ENCODE results near the gene NUBP1. TPM values are rescaled to one million over a fixed set of nuclear protein-coding genes. Genes with fewer than 3 reads are reported as not detected.

The NUBP1 gene
- total RNA-seq, 1 donor from 2014 or later: 14.8 TPM

DNA sequence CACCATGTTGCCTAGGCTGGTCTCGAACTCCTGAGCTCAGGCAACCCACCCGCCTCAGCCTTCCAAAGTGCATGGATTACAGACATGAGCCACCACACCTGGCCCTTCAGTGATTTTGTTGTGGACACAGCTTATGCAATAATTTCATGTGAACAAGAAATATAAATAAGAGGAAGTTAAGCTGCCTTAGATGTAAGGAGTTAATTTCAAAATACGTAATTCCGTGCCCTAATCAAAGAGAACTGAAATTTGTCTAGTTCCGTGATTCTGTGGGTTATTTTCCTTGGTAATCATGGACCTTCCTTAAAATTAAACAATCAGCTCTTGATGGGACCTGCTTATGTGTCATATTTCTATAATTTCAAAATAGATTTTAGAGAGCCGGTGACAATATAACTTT lies 63.1 kb downstream of the NUBP1 start:
- DNase-seq: no peak

GRCh38 chr16:10808218-10808617 lies 64.6 kb downstream of the NUBP1 start:
- no peak for DNase-seq

- DNase-seq: no peak
Measured at GRCh38 chr16:10808850-10809249, 65.2 kb downstream of the NUBP1 start.

GRCh38 chr16:10809706-10810105 lies 66.1 kb downstream of the NUBP1 start:
- no peak for DNase-seq

DNA sequence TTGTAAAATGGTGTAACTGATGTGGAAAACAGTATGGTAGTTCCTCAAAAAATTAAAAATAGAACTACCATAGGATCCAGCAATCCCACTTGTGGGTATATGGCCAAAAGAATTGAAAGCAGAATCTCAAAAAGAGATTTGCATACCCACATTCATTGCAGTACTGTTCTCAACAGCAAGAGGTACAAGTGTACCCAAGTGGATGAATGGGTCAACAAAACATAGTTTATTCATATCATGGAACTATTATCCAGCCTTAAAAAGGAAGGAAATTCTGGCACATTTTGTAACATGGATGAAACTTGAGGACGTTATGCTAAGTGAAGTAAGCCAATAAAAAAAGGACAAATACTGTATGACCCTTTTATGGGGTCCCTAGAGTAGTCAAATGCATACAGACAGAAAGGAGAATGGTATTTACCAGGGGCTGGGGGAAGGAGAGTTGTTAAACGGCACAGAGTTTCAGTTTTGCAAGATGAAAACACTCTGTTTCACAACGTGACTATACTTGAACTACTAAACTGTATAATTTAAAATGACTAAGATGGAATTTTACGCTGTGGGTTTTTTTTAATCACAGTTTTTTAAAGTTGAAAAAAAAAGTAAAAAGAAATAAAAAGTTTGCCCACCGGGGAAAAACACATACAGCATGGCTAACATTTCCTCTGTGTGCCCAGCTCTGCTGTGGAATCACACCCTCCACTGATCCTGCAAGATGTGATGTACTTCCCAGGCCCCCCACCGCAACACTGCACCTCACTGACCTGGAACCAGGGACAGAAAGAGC lies 68.9 kb downstream of the NUBP1 start:
- DNase-seq: no peak

- DNase-seq: no peak
Measured at GRCh38 chr16:10813099-10813455, 69.4 kb downstream of the NUBP1 start.

DNA sequence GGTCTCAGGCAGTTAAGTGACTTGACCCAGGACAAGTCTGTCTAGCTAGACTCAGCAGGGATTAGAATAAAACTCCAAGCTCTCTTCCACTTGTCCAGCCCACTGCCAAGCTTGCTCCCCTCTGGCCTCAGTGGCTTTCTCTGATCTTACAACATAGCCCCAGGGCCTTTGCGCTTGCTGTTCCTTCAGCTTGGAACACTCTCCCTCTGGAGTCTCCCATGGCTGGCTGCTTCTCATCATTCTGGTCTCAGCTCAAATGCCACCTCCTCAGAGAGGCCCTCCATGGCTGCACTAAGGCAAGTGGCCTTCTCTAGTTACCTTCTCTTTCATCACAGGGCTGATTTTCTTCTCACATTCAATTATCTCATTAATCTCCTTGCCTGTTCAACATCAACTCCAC lies 73.9 kb downstream of the NUBP1 start:
- DNase-seq: no peak

DNA sequence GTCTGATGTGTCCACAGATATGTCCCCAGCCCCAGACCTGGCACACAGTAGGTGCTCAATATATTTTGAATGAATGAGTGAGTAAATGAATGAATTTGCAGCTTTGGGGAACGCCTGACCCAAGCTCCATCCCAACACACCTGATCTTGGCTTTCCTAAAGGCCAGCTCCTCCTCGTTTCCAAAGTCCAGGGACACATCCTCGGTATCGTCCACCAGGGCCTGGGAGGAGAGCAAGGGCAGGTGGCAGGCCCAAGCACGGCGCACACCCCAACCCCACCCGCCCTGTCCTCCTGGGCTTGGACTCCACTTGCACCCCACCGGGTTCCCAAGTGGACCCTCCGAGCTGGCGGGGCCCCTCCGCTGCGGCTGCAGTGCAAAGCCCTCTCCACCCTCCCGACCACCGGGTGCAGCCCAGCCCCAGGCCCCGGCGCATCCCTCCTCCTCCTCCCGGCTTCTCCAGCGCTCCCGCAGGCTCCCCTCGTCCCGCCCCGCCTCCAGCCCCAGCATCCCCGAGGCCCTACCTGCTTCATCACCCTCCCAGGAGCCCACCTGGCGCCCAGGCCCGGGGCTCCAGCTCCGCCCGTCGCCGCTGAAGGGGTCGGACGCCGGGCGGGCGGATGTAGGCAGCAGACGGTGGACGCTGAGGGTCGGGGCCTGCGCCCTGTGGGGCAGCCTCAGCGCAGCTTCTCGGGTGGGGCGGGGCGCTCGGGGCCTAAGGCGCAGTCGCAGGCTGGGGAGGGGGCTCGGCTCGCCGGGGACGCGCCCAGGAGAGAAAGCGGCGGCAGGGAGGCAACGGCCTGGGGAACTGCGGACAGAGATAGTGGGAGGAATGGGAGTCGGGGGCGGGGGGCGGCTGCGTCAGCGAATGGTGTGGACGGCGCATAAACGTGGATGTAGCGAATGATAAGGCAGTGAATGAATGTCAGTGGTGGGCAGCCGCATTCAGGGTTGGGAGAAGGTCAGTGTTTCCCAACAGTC lies 74.6 kb downstream of the NUBP1 start, which contains the start of gene TVP23A:
Gene TVP23A, minus strand, starts transcription at position 832 of the 979 bp plus-strand sequence. Its CDS starts 301 bp downstream, at position 531.
- DNase-seq: no peak

Small RNA genes lying within 50 kb of the gene (small RNA-seq; reads per million reads assigned to genes)
- not detected for gene MTND4LP24 (ENCODE audit: low replicate concordance)
- gene MTND6P33 (ENCODE audit: low replicate concordance): not detected

Other genes starting within 250 kb of the NUBP1 start
- 63.1 TPM for gene EMP2, start 163.2 kb upstream of the NUBP1 start, total RNA-seq
- 0.59 TPM for gene TEKT5, start 48.9 kb upstream of the NUBP1 start, total RNA-seq
- gene TVP23A, start 75.0 kb downstream of the NUBP1 start, total RNA-seq: 1.2 TPM
- 5.7 TPM for gene CIITA, start 133.4 kb downstream of the NUBP1 start, total RNA-seq
- 24.1 TPM for gene DEXI, start 198.6 kb downstream of the NUBP1 start, total RNA-seq
- 18.0 TPM for gene CLEC16A, start 200.7 kb downstream of the NUBP1 start, total RNA-seq

Data from skin of body (tissue), 3 donors.